ENCODE data around the gene C22orf23. TPM values are rescaled to one million over a fixed set of nuclear protein-coding genes. Genes with fewer than 3 reads are reported as not detected.

Gene C22orf23
- total and polyA plus RNA-seq, 2 of the 13 experiments (the other 11 are each of a cell fraction or from before 2014, with no cell fraction given): 0.21 to 0.24 TPM

DNA sequence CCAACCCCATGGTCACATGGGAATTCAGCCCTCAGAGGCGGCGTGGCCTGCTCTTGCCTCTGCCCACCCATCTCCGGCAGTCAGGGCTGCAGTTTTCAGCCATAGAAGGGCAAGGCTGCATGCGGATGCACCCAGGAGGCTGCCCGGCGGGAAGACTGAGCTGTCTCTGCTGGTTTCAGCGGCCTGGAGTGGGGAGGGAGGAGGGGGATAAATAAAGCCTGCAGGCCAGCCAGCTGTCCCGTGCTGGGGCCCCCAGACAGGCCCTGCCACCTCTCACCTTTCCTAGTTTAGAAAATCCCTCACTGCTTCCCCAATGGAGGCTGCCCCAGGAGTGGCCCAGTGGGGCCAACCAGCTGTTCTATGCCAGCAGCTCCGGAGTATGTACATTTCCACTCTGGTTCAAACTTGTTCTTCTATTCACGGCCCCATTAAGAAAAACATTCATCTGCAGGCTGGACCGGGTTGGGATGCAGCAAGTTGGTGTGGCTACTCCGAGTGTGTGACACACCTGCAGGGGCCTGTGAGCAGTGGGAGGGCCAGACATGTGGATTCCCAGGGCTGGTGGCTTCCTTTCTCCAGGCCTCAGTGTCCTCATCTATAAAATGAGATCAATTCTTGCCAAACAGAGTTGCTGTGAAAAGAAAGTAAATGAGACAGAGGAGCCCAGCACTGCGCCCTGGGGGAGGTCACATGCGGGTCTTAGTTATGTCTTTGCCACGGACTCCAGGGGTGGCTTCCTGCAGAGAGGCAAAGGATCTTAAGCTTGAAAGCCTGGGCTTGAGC, 42.3 kb downstream of the C22orf23 start:
- H2AFZ ChIP-seq (ENCODE audit: low read length): no peak overlapping the region
- BruUV-seq (replicated peaks): no TSS peak
- intact Hi-C loops (cut with micrococcal nuclease; ENCODE audit: unreplicated experiment): no loop called here
- H3K27ac ChIP-seq (ENCODE audit: extremely low read length, insufficient read depth, low read length): no peak overlapping the region
- no peak overlapping the region for H3K9ac ChIP-seq (ENCODE audit: insufficient read depth, low read depth, low read length)
- peaks cover 12% of the 10 kb centered on the region for H3K4me1 ChIP-seq (ENCODE audit: insufficient read depth, low read length)
- POLR2A ChIA-PET: interaction anchor here (2.5 kb wide), 1 partner anchor 13 kb away, joined by 7 read pairs; no protein-coding TSS in a partner anchor
- CTCF ChIA-PET (ENCODE audit: low intra/inter-chr PET ratio, low total read pairs): no interaction called here
- H4K20me1 ChIP-seq (ENCODE audit: insufficient read depth, low read length): no peaks in the 10 kb centered on the region
- no peak for ATAC-seq
- WGBS (ENCODE audit: low lambda C conversion rate): 95% methylated on average over 12 of the region's 15 CpGs
- H3K4me3 ChIP-seq (replicated peaks in 1 of 3; ENCODE audit: insufficient read depth in 1 of 3, low read depth in 2 of 3, low read length in 3 of 3): no peak overlapping the region
- no peak for DNase-seq (ENCODE audit: low spot score)
- no peak for FAIRE-seq
- H3K36me3 ChIP-seq (replicated peaks in 1 of 2; ENCODE audit: control insufficient read depth in 1 of 2, insufficient read depth in 2 of 2, low read length in 2 of 2): peaks cover 2 to 9% of the 10 kb centered on the region in 2 experiments; a peak in 1 of 5 replicates
- no peaks in the 10 kb centered on the region for H3K9me3 ChIP-seq (ENCODE audit: low read length)
- H3K27me3 ChIP-seq (ENCODE audit: control insufficient read depth in 1 of 2, insufficient read depth in 2 of 2, low read length in 2 of 2): no peaks in the 10 kb centered on the region
- no peak overlapping the region for H3K4me2 ChIP-seq (ENCODE audit: low read depth, low read length)
- in situ Hi-C loops (cut with HindIII; ENCODE audit: extremely low pct_ligation_motif_present, low pct_unique_long_range_greater_than_20kb): no loop called here
- peaks cover 8% of the 10 kb centered on the region for H3K79me2 ChIP-seq (ENCODE audit: insufficient read depth, low read length)
- TF ChIP-seq AGO2 (optimal IDR thresholded peaks at IDR 0.05; ENCODE audit: low read depth, low read length): peak; percentile 61
- TF ChIP-seq, protein P1, sequence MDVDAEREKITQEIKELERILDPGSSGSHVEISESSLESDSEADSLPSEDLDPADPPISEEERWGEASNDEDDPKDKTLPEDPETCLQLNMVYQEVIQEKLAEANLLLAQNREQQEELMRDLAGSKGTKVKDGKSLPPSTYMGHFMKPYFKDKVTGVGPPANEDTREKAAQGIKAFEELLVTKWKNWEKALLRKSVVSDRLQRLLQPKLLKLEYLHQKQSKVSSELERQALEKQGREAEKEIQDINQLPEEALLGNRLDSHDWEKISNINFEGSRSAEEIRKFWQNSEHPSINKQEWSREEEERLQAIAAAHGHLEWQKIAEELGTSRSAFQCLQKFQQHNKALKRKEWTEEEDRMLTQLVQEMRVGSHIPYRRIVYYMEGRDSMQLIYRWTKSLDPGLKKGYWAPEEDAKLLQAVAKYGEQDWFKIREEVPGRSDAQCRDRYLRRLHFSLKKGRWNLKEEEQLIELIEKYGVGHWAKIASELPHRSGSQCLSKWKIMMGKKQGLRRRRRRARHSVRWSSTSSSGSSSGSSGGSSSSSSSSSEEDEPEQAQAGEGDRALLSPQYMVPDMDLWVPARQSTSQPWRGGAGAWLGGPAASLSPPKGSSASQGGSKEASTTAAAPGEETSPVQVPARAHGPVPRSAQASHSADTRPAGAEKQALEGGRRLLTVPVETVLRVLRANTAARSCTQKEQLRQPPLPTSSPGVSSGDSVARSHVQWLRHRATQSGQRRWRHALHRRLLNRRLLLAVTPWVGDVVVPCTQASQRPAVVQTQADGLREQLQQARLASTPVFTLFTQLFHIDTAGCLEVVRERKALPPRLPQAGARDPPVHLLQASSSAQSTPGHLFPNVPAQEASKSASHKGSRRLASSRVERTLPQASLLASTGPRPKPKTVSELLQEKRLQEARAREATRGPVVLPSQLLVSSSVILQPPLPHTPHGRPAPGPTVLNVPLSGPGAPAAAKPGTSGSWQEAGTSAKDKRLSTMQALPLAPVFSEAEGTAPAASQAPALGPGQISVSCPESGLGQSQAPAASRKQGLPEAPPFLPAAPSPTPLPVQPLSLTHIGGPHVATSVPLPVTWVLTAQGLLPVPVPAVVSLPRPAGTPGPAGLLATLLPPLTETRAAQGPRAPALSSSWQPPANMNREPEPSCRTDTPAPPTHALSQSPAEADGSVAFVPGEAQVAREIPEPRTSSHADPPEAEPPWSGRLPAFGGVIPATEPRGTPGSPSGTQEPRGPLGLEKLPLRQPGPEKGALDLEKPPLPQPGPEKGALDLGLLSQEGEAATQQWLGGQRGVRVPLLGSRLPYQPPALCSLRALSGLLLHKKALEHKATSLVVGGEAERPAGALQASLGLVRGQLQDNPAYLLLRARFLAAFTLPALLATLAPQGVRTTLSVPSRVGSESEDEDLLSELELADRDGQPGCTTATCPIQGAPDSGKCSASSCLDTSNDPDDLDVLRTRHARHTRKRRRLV (CRISPR knock-in tag; IDR thresholded peaks at IDR 0.05): no peak
- TF ChIP-seq ZBTB38 (CRISPR knock-in tag; IDR thresholded peaks at IDR 0.05): 0 out of 2 replicates have a peak, but pooled peaks have one; percentile 47
- TF ChIP-seq, protein P2, sequence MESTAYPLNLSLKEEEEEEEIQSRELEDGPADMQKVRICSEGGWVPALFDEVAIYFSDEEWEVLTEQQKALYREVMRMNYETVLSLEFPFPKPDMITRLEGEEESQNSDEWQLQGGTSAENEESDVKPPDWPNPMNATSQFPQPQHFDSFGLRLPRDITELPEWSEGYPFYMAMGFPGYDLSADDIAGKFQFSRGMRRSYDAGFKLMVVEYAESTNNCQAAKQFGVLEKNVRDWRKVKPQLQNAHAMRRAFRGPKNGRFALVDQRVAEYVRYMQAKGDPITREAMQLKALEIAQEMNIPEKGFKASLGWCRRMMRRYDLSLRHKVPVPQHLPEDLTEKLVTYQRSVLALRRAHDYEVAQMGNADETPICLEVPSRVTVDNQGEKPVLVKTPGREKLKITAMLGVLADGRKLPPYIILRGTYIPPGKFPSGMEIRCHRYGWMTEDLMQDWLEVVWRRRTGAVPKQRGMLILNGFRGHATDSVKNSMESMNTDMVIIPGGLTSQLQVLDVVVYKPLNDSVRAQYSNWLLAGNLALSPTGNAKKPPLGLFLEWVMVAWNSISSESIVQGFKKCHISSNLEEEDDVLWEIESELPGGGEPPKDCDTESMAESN (CRISPR knock-in tag; conservative IDR thresholded peaks at IDR 0.05): no peak
- TF ChIP-seq, protein P3, sequence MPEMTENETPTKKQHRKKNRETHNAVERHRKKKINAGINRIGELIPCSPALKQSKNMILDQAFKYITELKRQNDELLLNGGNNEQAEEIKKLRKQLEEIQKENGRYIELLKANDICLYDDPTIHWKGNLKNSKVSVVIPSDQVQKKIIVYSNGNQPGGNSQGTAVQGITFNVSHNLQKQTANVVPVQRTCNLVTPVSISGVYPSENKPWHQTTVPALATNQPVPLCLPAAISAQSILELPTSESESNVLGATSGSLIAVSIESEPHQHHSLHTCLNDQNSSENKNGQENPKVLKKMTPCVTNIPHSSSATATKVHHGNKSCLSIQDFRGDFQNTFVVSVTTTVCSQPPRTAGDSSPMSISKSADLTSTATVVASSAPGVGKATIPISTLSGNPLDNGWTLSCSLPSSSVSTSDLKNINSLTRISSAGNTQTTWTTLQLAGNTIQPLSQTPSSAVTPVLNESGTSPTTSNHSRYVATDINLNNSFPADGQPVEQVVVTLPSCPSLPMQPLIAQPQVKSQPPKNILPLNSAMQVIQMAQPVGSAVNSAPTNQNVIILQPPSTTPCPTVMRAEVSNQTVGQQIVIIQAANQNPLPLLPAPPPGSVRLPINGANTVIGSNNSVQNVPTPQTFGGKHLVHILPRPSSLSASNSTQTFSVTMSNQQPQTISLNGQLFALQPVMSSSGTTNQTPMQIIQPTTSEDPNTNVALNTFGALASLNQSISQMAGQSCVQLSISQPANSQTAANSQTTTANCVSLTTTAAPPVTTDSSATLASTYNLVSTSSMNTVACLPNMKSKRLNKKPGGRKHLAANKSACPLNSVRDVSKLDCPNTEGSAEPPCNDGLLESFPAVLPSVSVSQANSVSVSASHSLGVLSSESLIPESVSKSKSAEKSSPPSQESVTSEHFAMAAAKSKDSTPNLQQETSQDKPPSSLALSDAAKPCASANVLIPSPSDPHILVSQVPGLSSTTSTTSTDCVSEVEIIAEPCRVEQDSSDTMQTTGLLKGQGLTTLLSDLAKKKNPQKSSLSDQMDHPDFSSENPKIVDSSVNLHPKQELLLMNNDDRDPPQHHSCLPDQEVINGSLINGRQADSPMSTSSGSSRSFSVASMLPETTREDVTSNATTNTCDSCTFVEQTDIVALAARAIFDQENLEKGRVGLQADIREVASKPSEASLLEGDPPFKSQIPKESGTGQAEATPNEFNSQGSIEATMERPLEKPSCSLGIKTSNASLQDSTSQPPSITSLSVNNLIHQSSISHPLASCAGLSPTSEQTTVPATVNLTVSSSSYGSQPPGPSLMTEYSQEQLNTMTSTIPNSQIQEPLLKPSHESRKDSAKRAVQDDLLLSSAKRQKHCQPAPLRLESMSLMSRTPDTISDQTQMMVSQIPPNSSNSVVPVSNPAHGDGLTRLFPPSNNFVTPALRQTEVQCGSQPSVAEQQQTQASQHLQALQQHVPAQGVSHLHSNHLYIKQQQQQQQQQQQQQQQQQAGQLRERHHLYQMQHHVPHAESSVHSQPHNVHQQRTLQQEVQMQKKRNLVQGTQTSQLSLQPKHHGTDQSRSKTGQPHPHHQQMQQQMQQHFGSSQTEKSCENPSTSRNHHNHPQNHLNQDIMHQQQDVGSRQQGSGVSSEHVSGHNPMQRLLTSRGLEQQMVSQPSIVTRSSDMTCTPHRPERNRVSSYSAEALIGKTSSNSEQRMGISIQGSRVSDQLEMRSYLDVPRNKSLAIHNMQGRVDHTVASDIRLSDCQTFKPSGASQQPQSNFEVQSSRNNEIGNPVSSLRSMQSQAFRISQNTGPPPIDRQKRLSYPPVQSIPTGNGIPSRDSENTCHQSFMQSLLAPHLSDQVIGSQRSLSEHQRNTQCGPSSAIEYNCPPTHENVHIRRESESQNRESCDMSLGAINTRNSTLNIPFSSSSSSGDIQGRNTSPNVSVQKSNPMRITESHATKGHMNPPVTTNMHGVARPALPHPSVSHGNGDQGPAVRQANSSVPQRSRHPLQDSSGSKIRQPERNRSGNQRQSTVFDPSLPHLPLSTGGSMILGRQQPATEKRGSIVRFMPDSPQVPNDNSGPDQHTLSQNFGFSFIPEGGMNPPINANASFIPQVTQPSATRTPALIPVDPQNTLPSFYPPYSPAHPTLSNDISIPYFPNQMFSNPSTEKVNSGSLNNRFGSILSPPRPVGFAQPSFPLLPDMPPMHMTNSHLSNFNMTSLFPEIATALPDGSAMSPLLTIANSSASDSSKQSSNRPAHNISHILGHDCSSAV (CRISPR knock-in tag; IDR thresholded peaks at IDR 0.05; ENCODE audit: borderline replicate concordance): no peak

Measured in HepG2 (cell line).